HG03108 (cell line): ENCODE data around the gene CLDN9.
"Not testable (repeated sequence)": the region's sequence is repeated elsewhere in the genome, so short reads cannot be mapped to it uniquely, and the experiment has no call there.

Experiments used
- ATAC-seq: cut with Tn5 transposase; IDR thresholded peaks from one replicate; pipeline ENCODE4 v1.9.1; 2021; ENCODE audit warnings: moderate library complexity; ENCODE audit not compliant: unreplicated experiment

The CLDN9 gene

GRCh38 chr16:3052571-3053329 lies 40.0 kb downstream of the CLDN9 start:
- not testable (repeated sequence) for ATAC-seq

DNA sequence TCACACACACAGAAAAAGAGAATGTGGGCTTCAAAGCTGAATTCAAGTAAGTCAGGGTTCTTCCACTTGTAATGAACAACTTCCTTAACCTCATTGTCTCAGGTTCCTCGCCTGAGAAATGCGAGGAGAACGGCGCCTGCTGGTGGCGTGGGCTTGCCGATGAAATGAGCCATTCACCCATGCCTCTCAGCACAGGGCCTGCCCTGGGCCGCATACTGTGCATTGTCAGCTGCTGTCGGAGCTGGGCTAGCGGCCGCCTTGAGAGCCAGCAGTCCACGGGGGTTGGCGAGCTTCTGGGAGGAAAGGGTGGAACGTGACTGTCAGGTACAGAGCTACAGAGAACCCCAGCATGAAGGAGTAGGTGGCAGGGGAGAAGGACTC lies 40.6 kb downstream of the CLDN9 start:
- not testable (repeated sequence) for ATAC-seq

GRCh38 chr16:3054965-3055733 lies 42.4 kb downstream of the CLDN9 start:
- ATAC-seq, result no peak

- ATAC-seq, result not testable (repeated sequence)
Observed at GRCh38 chr16:3055734-3056115, 43.0 kb downstream of the CLDN9 start.

DNA sequence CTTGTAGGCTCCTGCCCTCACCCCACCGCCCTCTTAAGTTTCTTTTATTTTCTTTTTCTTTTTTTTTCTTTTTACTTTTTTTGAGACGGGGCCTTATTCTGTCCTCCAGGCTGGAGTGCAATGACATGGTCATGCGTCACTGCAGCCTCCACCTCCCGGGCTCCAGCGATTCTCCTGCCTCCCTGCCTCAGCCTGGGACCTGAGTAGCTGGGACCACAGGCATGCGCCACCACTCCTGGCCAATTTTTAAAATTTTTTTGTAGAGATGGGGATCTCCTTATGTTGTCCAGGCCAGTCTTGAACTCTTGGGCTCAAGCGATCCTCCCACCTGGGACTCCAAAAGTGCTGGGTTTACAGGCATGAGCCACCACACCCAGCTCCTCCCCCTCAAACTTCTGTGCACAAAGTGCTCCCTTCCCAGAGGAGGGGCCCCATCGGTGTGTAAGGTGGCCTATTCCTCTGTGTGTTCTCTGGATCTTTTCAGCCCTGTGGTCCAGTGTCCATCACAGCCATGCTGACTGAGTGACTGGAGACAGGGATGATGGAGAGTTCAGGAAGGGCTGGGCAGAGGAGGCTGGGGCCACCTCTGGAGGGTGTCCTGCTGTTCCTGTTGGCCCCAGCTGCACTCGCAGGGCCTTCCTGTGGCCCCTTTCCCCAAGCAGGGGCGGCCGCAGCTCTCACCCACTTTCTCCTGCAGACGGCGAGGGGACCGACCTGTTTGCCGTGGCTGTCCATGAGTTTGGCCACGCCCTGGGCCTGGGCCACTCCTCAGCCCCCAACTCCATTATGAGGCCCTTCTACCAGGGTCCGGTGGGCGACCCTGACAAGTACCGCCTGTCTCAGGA lies 43.8 kb downstream of the CLDN9 start:
- ATAC-seq, result no peak

GRCh38 chr16:3057181-3058138 lies 44.7 kb downstream of the CLDN9 start:
- no peak for ATAC-seq

DNA sequence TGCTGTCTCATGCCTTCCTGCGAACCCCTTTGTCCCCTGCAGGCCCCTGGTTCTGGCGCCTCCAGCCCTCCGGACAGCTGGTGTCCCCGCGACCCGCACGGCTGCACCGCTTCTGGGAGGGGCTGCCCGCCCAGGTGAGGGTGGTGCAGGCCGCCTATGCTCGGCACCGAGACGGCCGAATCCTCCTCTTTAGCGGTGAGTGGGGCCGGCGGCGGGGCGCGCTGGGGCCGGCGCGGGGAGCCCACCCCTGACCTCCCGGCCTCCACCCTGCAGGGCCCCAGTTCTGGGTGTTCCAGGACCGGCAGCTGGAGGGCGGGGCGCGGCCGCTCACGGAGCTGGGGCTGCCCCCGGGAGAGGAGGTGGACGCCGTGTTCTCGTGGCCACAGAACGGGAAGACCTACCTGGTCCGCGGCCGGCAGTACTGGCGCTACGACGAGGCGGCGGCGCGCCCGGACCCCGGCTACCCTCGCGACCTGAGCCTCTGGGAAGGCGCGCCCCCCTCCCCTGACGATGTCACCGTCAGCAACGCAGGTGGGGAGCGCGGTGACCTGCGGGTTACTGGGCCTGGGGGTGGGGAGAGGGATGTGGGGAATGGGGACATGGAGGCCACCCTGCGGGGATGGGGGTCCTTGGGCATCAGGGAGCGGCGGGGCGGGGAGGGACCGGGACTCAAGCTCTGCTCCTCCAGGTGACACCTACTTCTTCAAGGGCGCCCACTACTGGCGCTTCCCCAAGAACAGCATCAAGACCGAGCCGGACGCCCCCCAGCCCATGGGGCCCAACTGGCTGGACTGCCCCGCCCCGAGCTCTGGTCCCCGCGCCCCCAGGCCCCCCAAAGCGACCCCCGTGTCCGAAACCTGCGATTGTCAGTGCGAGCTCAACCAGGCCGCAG lies 45.7 kb downstream of the CLDN9 start:
- peak; percentile 29 for ATAC-seq

GRCh38 chr16:3059041-3059722 lies 46.5 kb downstream of the CLDN9 start:
- ATAC-seq, result peak; percentile 76

DNA sequence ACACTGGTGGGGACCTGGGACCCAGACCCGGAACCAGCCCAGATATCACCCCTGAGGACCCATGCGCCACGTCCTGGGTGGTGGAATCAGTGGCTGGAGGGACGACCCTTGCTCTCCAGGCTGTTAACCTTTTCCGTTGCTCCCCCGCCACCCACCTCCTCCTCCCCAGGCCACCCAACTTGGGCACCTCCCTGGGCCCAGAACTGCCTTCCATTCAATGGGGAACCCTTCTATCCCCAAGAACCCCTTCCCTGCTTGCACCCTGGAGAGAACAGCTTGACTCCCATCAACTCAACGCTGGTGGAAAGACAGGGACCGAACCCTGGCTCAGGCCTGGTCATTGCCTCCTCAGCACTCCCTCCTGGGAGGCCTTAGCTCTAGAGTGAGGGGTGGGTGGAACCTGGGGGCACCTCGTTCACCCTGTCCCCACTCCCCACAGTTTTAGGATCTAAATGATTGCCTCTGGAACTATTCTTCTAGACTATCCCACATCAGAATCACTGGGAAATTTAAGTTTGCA lies 47.1 kb downstream of the CLDN9 start:
- no peak for ATAC-seq

DNA sequence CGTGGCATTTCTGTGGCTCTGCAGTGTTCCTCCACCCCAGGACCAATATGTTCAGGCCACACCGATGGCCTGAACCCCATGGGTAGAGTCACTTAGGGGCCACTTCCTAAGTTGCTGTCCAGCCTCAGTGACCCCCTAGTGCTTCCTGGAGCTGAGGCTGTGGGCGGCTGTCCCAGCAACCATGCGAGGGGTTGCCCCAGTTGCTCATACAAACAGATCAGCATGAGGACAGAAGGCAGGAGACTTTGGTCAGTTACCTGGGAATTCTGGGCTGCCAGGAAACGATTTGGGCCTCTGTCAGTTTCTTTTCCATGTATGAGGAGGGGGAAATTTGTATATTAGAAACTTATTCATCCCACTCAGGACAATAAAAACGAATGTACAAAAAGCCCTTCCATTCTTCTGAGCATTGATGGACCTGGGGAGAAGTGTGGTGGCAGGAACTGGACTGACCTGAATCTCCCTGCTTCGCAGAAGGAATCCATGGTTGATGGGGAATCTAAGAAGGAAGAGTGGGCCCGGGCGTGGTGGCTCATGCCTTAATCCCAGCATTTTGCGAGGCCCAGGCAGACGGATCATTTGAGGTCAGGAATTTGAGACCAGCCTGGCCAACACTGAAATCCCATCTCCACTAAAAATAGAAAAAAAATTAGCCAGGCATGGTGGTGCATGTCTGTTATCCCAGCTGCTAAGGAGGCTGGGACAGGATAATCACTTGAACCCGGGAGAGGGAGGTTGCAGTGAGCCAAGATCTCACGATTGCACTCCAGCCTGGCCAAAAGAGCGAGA lies 47.8 kb downstream of the CLDN9 start:
- no peak for ATAC-seq

GRCh38 chr16:3062553-3062952 lies 49.8 kb downstream of the CLDN9 start:
- ATAC-seq, result no peak

GRCh38 chr16:3063625-3064386 lies 51.1 kb downstream of the CLDN9 start:
- ATAC-seq, result no peak
